DMS 273 (cell line): Measurements from ENCODE around the gene PBX4.
A peak's percentile ranks its signal among the peaks of the same experiment; 100 is the strongest.

Source experiments
- DNase-seq: peaks from one replicate; lab custom pipeline; 2025; ENCODE audit not compliant: unreplicated experiment; lab: John Stamatoyannopoulos, UW

The PBX4 gene

GRCh38 chr19:19649580-19649995, 31.1 kb upstream of the PBX4 start:
- no peak for DNase-seq

DNA sequence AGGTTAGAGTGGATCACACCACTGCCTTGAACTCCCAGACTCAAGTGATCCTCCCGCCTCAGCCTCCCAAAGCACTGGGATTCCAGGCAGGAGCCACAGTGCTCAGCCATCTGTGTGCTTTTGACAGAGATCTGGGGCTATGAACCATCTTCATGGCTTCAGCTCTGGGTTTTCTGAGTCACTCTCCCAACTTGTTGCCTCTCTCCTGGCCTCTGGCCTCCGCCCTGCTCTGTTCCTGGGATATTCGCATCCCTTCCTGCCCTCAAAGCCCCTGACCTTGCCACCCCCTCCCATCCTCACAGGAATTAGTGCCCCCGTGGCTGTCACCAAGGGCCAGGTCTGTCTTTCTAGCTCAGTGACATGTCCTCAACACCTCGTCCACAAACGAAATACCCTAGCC, 30.7 kb upstream of the PBX4 start:
- no peak for DNase-seq

- DNase-seq, result no peak
These were observed 28.7 kb upstream of the PBX4 start for GRCh38 chr19:19647037-19647835.

DNA sequence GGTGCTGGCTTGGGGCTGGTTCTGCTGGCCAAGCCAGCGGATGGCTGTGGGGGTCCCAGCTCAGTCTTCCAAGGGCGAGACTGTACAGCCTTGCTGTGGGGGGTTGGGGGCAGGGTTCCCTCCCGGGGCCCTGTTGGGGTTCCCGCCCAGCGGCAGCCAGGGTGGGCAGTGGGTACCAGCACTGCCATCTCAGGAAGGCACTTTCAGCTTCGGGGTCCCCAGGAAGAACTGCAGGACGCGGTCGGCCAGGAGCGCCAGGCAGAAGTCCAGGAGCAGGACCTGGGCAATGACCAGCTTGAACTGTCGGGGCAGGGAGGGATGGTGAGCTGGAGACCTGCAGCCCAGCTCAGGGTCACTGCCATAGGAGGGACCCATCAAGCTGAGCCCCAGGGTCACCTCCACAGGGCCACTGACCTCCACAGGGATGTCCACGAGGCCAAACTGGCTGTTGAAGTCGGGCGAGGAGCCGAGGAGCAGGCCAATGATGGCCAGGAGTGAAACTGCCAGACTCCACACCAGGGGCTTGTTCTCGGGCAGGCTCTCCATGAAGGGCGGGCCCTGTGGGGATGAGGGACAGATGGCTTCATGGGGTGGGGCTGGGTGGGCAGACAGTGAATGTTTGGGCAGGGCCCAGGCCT, 26.9 kb upstream of the PBX4 start:
- DNase-seq, result no peak

GRCh38 chr19:19644054-19644388, 25.5 kb upstream of the PBX4 start:
- no peak for DNase-seq

GRCh38 chr19:19643158-19644053, 24.9 kb upstream of the PBX4 start, which contains the start of gene GMIP:
Gene GMIP, minus strand, starts transcription at chr19:19643657. Its CDS starts 128 bp downstream, at chr19:19643529.
- peak; percentile 86 for DNase-seq

DNA sequence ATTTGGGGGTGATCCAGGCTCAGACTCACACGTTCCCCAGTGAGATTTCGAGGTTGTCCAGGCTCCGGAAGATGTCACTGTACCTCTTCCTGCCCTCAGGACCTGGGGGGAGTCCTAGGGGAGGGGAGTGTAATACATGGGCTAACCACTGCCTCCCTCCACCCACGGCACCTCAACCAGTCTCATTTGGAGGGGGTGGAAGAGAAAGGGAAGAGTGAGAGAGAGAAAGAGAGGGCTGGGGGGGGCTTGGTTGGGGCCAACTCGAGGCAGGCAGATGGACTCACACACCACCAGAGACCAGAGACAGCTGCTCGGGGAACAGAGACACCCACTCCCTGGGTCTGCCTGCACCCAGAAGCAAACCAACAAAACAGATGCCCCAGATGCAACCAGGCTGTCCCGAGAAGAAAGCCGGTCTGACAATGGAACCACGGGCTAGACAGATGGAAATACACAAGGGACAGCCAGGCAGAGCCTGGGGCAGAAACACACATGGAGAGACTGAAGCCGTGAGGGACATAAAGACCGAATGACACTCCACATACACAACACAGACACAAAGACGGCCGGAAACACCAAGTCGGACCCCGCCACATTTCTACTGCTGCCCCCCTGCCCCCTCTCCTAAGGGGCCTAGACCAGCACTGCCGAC, 24.1 kb upstream of the PBX4 start:
- DNase-seq, result peak; percentile 82

- no peak for DNase-seq
These were observed 19.2 kb upstream of the PBX4 start for GRCh38 chr19:19637523-19638251.

DNA sequence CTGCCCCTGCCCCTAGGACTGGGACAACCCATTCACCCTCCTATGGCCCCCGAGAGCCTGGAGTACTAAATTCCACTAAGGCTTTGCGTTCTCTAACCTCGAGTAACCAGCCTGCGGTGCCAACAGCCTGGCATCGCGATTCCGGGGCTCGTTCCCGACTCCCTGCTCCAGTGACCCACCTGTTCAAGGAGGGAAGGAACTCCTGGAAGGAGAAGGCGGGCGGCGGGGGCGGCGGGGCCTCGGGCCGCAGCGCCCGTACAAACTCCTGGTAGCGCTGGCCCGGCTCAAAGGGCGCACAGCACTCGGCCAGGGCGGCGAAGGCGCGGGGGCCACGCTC, 18.7 kb upstream of the PBX4 start:
- no peak for DNase-seq

- DNase-seq, result no peak
These were observed 18.2 kb upstream of the PBX4 start for GRCh38 chr19:19636573-19637185.

DNA sequence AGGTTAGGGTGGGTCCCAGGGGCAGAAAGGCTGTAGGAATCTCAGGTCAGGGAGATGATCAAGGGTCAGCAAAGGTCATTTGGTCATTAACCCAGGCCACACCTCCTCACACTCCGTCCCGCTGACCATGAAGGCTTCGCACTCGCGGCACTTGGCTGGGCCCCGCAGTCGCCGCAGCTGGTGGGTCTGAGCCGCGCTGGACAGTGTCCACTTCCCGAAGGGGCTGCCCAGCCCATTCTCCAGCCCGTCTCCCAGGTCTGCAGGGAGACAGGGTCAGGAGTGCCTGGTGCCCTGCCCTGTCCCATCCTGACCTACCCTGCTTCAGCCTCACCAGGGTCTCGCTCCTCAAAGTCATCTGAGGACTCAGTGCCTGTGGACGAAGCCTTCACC, 16.8 kb upstream of the PBX4 start:
- no peak for DNase-seq

- DNase-seq, result no peak
These were observed 16.2 kb upstream of the PBX4 start for GRCh38 chr19:19634516-19635312.

GRCh38 chr19:19633711-19634515, 15.4 kb upstream of the PBX4 start:
- no peak for DNase-seq

- DNase-seq, result no peak
These were observed 14.2 kb upstream of the PBX4 start for GRCh38 chr19:19632661-19633060.

DNA sequence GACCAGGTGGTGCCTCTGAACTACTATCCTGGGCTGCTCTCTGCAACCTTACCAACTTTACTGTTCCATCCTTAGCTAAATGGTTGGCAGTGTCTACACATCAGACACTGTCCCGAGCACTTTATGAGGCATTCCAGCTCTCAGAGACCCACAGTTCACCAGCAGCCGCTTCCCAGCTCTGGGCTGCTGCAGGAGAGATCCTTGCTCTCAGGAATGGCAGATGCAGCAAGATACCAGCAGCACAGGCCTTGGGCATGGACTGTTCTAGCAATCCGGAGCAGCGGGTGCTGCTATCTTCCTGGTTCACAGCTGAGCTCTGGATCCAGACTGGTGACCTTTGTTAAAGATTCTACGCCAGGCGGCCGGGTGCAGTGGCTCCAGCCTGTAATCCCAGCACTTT, 12.9 kb upstream of the PBX4 start:
- DNase-seq, result no peak

GRCh38 chr19:19630426-19630825, 11.9 kb upstream of the PBX4 start:
- no peak for DNase-seq

DNA sequence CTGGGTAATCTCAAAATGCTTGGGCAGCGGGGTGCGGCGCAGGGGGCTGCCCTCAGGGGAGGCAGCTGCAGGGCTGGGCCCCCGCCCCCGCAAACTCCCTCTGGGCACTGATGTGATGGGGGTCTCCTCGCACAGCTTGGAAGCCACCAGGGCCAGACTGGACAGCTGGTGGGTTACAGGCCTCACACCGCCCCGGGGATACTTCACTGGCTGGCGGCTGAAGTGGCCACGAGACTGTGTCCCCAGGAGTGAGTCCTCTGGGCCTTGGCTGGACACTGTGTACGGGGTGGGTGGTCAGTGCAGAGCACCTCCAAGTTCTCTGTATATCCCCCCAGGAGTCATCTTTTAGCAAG, 11.6 kb upstream of the PBX4 start:
- DNase-seq, result no peak

DNA sequence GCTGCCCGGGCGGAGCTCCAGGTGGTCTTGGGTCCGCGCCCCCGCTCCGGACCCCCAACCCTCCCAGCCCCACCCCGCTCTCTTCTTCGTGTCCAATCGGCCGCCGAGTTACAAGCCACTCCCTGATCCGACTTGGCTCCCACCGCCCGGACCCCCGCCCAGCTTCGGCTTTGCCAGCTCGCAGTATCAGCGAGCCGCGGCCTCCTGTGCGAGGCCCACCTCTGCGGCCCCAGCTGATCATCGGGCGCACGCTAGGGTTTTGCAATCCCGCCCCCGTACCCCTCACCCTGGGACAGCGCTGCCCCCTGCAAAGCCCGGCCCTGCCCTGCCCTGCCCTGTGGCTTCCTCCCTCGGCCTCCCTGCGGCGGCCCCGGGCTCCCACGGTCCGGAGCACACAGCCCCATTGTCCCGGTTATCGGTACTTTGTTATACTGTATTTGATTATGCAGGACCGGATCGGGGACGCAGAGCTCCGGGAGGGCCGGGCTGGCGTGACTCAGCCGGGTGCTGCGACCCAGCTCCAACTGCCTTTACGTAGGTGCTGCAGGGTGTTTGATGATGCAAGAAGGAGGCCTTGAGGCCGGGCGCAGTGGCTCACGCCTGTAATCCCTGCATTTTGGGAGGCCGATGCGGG, 10.1 kb upstream of the PBX4 start:
- peak; percentile 56 for DNase-seq
